GM18870 (cell line): ENCODE data around the gene CBR4.

Experiments used
- ATAC-seq: cut with Tn5 transposase; IDR thresholded peaks from one replicate; pipeline ENCODE4 v1.9.1; 2021; ENCODE audit warnings: moderate library complexity; ENCODE audit not compliant: unreplicated experiment

Gene CBR4

GRCh38 chr4:169010125-169011023, at the start of gene CBR4:
Gene CBR4, minus strand, starts transcription at chr4:169010255. Its CDS starts 166 bp downstream, at chr4:169010089.
- ATAC-seq: peak; percentile 98

- ATAC-seq: no peak
Observed at GRCh38 chr4:169059306-169060211, 49.5 kb upstream of the CBR4 start.

- no peak for ATAC-seq
Observed at GRCh38 chr4:169058312-169058711, 48.3 kb upstream of the CBR4 start.

- ATAC-seq: peak; percentile 83
Observed at GRCh38 chr4:169054879-169055278, 44.8 kb upstream of the CBR4 start.

GRCh38 chr4:169052594-169052945, 42.5 kb upstream of the CBR4 start:
- ATAC-seq: no peak

- ATAC-seq: no peak
Observed at GRCh38 chr4:169051761-169052593, 41.9 kb upstream of the CBR4 start.

- ATAC-seq: no peak
Observed at GRCh38 chr4:169050881-169051760, 41.1 kb upstream of the CBR4 start.

- ATAC-seq: no peak
Observed at GRCh38 chr4:169050284-169050683, 40.2 kb upstream of the CBR4 start.

- no peak for ATAC-seq
Observed at GRCh38 chr4:169048868-169049414, 38.9 kb upstream of the CBR4 start.

GRCh38 chr4:169047956-169048355, 37.9 kb upstream of the CBR4 start:
- ATAC-seq: no peak

- ATAC-seq: no peak
Observed at GRCh38 chr4:169045862-169046584, 36.0 kb upstream of the CBR4 start.

GRCh38 chr4:169044714-169045447, 34.8 kb upstream of the CBR4 start:
- ATAC-seq: no peak

- ATAC-seq: no peak
Observed at GRCh38 chr4:169042608-169043007, 32.6 kb upstream of the CBR4 start.

GRCh38 chr4:169040559-169041261, 30.7 kb upstream of the CBR4 start:
- ATAC-seq: no peak

GRCh38 chr4:169039251-169039954, 29.3 kb upstream of the CBR4 start:
- no peak for ATAC-seq

GRCh38 chr4:169037506-169037905, 27.5 kb upstream of the CBR4 start:
- no peak for ATAC-seq
